GM18508 (cell line): ENCODE measurements around the gene IL16.
"Not testable (repeated sequence)": the region's sequence is repeated elsewhere in the genome, so short reads cannot be mapped to it uniquely, and the experiment has no call there.

Source experiments
- ATAC-seq: cut with Tn5 transposase; IDR thresholded peaks from one replicate; pipeline ENCODE4 v1.9.1; 2021; ENCODE audit warnings: moderate number of reproducible peaks; ENCODE audit not compliant: insufficient read depth, unreplicated experiment

Gene IL16

GRCh38 chr15:81196576-81197254 is at the start of gene IL16:
Gene IL16, plus strand, starts transcription at chr15:81196879. Its CDS starts 28,521 bp downstream, at chr15:81225400.
- ATAC-seq, result no peak

GRCh38 chr15:81151389-81151788 is 45.3 kb upstream of the IL16 start:
- no peak for ATAC-seq

- no peak for ATAC-seq
These were observed 44.3 kb upstream of the IL16 start for GRCh38 chr15:81152339-81152738.

GRCh38 chr15:81152799-81153198 is 43.9 kb upstream of the IL16 start:
- no peak for ATAC-seq

- ATAC-seq, result no peak
These were observed 41.1 kb upstream of the IL16 start for GRCh38 chr15:81155375-81156218.

GRCh38 chr15:81156324-81156723 is 40.4 kb upstream of the IL16 start:
- ATAC-seq, result no peak

GRCh38 chr15:81157195-81157938 is 39.3 kb upstream of the IL16 start:
- no peak for ATAC-seq

- ATAC-seq, result no peak
These were observed 38.8 kb upstream of the IL16 start for GRCh38 chr15:81157939-81158223.

- ATAC-seq, result not testable (repeated sequence)
These were observed 38.1 kb upstream of the IL16 start for GRCh38 chr15:81158561-81158960.

- no peak for ATAC-seq
These were observed 36.1 kb upstream of the IL16 start for GRCh38 chr15:81160312-81161159.

- no peak for ATAC-seq
These were observed 35.5 kb upstream of the IL16 start for GRCh38 chr15:81161160-81161673.

- ATAC-seq, result no peak
These were observed 34.8 kb upstream of the IL16 start for GRCh38 chr15:81161851-81162250.

- no peak for ATAC-seq
These were observed 32.5 kb upstream of the IL16 start for GRCh38 chr15:81163961-81164800.

GRCh38 chr15:81165535-81165934 is 31.1 kb upstream of the IL16 start:
- ATAC-seq, result no peak

- no peak for ATAC-seq
These were observed 29.9 kb upstream of the IL16 start for GRCh38 chr15:81166636-81167305.

GRCh38 chr15:81168131-81168526 is 28.6 kb upstream of the IL16 start:
- no peak for ATAC-seq

- ATAC-seq, result no peak
These were observed 28.0 kb upstream of the IL16 start for GRCh38 chr15:81168644-81169043.

- no peak for ATAC-seq
These were observed 26.2 kb upstream of the IL16 start for GRCh38 chr15:81170511-81170910.

- no peak for ATAC-seq
These were observed 25.4 kb upstream of the IL16 start for GRCh38 chr15:81171286-81171685.
